HepG2 (cell line): ENCODE measurements around the gene PPP1R13B.

Experiments used
- TAF1 ChIP-seq: sonication (generic); formaldehyde crosslinking; IDR thresholded peaks from 2 replicates; pipeline ENCODE4 v1.4.0; 2020; ENCODE audit warnings: missing genetic modification reagents
- TCF12 ChIP-seq, 2 experiments: fragments of 450-650 bp in 1 of 2; sonication (generic) in 1 of 2; formaldehyde crosslinking in 1 of 2; IDR thresholded peaks; 2 replicates each; pipeline versions ENCODE4 v1.6.1 to v1.8.0; 2017 to 2022; ENCODE audit warnings: antibody characterized with exemption in 1 of 2, mild to moderate bottlenecking in 1 of 2, missing genetic modification reagents in 1 of 2, moderate library complexity in 1 of 2

DNA sequence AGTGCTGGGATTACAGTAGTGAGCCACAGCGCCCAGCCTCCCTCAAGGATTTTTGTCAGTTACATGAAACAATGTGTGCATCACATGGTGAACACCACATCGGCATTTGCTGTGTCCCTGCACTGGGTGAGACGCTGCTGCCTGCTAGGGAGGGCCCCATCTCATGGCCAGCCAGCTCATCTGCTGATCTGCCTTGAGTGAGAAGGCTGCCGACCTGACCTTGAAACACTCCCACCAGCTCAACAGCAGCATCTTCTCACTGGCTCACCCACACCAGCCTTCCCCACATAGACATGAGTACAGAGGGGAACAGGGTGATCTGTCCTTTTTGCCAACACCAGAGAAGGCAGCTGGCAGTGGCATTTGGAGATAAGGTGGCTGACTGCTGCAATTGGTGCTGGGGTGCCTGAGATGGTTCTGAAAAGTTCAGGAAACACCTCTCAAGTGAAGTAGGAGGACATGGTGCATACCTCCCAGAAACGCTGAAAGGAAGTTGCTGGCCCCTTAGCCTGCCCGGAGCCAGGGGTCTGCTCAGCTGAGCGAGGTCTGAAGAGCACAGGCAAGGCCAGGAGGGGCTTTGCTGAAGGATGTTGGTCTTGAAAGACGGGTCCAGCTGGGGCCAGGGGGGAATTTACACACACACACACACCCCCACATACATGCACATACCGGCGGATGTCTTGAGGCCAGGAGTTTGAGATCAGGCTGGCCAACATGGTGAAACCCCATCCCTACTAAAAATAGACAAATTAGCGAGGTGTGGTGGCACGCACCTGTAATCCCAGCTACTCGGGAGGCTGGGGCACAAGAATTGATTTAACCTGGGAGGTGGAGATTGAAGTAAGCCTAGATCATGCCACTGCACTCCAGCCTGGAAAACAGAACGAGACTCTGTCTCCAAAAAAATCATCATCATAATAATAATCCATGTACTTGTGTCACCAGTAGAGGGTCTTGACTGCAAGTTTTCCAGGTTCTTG, 14.3 kb upstream of the PPP1R13B start:
- TF ChIP-seq TAF1 (CRISPR knock-in tag): no peak
- TF ChIP-seq TCF12 (IDR thresholded peaks at IDR 0.05): no peak
- TF ChIP-seq TCF12 (CRISPR knock-in tag; IDR thresholded peaks at IDR 0.05): no peak
